Mesothelial cell of epicardium (in vitro differentiated cells): ENCODE results near the gene CLDN4. TPM values are rescaled to one million over a fixed set of nuclear protein-coding genes. Genes with fewer than 3 reads are reported as not detected.
A peak's percentile ranks its signal among the peaks of the same experiment; 100 is the strongest.

ENCODE experiments used
- DNase-seq, 2 experiments: peaks; one replicate each; pipeline ENCODE4 v3.0.0; 2021; ENCODE audit warnings: low spot score in 2 of 2; ENCODE audit not compliant: unreplicated experiment in 2 of 2
- H3K27ac Mint-ChIP-seq: 2 replicates; pipeline ENCODE4 v1.8.0; 2021; ENCODE audit warnings: mixed read lengths
- H3K27me3 Mint-ChIP-seq: 2 replicates; pipeline ENCODE4 v1.8.0; 2021; ENCODE audit warnings: low read depth, mixed read lengths
- H3K36me3 Mint-ChIP-seq: 2 replicates; pipeline ENCODE4 v1.8.0; 2021; ENCODE audit warnings: mixed read lengths
- H3K4me1 Mint-ChIP-seq: 2 replicates; pipeline ENCODE4 v1.8.0; 2021; ENCODE audit warnings: mixed read lengths
- H3K4me3 Mint-ChIP-seq: 2 replicates; pipeline ENCODE4 v1.8.0; 2021; ENCODE audit warnings: mild to moderate bottlenecking, moderate library complexity, mixed read lengths
- H3K9me3 Mint-ChIP-seq: 2 replicates; pipeline ENCODE4 v1.8.0; 2021; ENCODE audit warnings: mixed read lengths
- CTCF ChIP-seq: fragments of 200-600 bp; sonication (generic); IDR thresholded peaks from one replicate; pipeline ENCODE4 v1.5.0; 2021; ENCODE audit warnings: antibody characterized with exemption; ENCODE audit not compliant: unreplicated experiment
- total RNA-seq: library from RNA; stranded (reverse); gene quantifications from 3 replicates; pipeline ENCODE4 v1.2.1, GENCODE V29; 2021

The CLDN4 gene
- total RNA-seq, 1 donor from 2014 or later = 165 TPM

- Mint-ChIP-seq H3K27me3 (peaks cover 21% of the 10 kb centered on the region), H3K4me3 (no peak overlapping the region), H3K9me3 (no peaks in the 10 kb centered on the region), H3K36me3 (no peaks in the 10 kb centered on the region), H3K4me1 (peaks cover 15% of the 10 kb centered on the region), H3K27ac (peak overlapping the region; percentile 33)
- no peak for DNase-seq
- no peak for TF ChIP-seq CTCF
Measured at GRCh38 chr7:73879977-73880681, 49.3 kb downstream of the CLDN4 start.

GRCh38 chr7:73880755-73881328 lies 50.0 kb downstream of the CLDN4 start:
- Mint-ChIP-seq H3K27me3 (peaks cover 21% of the 10 kb centered on the region), H3K36me3 (no peaks in the 10 kb centered on the region), H3K4me3 (no peak overlapping the region), H3K4me1 (peaks cover 15% of the 10 kb centered on the region), H3K27ac (no peak overlapping the region), H3K9me3 (no peaks in the 10 kb centered on the region)
- no peak for TF ChIP-seq CTCF
- DNase-seq = no peak

GRCh38 chr7:73881352-73882046 lies 50.7 kb downstream of the CLDN4 start:
- no peak overlapping the region for H3K27ac Mint-ChIP-seq
- no peaks in the 10 kb centered on the region for H3K9me3 Mint-ChIP-seq
- no peak for DNase-seq
- TF ChIP-seq CTCF = no peak
- no peak overlapping the region for H3K4me3 Mint-ChIP-seq
- H3K4me1 Mint-ChIP-seq = peaks cover 22% of the 10 kb centered on the region
- H3K27me3 Mint-ChIP-seq = peaks cover 21% of the 10 kb centered on the region
- no peaks in the 10 kb centered on the region for H3K36me3 Mint-ChIP-seq

GRCh38 chr7:73882047-73882402 lies 51.2 kb downstream of the CLDN4 start:
- no peak overlapping the region for H3K4me3 Mint-ChIP-seq
- DNase-seq = no peak
- H3K4me1 Mint-ChIP-seq = peaks cover 27% of the 10 kb centered on the region
- TF ChIP-seq CTCF = no peak
- H3K36me3 Mint-ChIP-seq = no peaks in the 10 kb centered on the region
- no peaks in the 10 kb centered on the region for H3K9me3 Mint-ChIP-seq
- peaks cover 21% of the 10 kb centered on the region for H3K27me3 Mint-ChIP-seq
- H3K27ac Mint-ChIP-seq = no peak overlapping the region

Other genes starting within 250 kb of the CLDN4 start
- 1.5 to 2.6 TPM (median 2.0 TPM) in 3 replicates for gene MLXIPL, start 206.5 kb upstream of the CLDN4 start, total RNA-seq
- gene VPS37D, start 163.2 kb upstream of the CLDN4 start, total RNA-seq = 15.4 to 16.7 TPM (median 16.1 TPM) in 3 replicates
- 13.1 to 14.8 TPM (median 14.6 TPM) in 3 replicates for gene DNAJC30, start 147.5 kb upstream of the CLDN4 start, total RNA-seq
- gene BUD23, start 147.4 kb upstream of the CLDN4 start, total RNA-seq = 64.2 to 70.2 TPM (median 69.1 TPM) in 3 replicates
- gene STX1A, start 111.3 kb upstream of the CLDN4 start, total RNA-seq = 12.5 to 15.5 TPM (median 13.2 TPM) in 3 replicates
- 33.9 to 40.7 TPM (median 35.2 TPM) in 3 replicates for gene ABHD11, start 92.2 kb upstream of the CLDN4 start, total RNA-seq
- 10.5 to 11.0 TPM (median 10.6 TPM) in 3 replicates for gene CLDN3, start 60.7 kb upstream of the CLDN4 start, total RNA-seq
- 7.9 to 11.4 TPM (median 8.7 TPM) in 3 replicates for gene METTL27, start 11.5 kb downstream of the CLDN4 start, total RNA-seq
- not detected in 3 replicates for gene TMEM270, start 30.2 kb downstream of the CLDN4 start, total RNA-seq
- gene ELN, start 197.2 kb downstream of the CLDN4 start, total RNA-seq = 32.9 to 37.4 TPM (median 33.2 TPM) in 3 replicates